Parathyroid adenoma (tissue), 2 donors: ENCODE measurements around the gene SOX18.
A peak's percentile ranks its signal among the peaks of the same experiment; 100 is the strongest.

Experiments
- H2AFZ ChIP-seq: fragments of 300-600 bp; sonication (generic); one replicate; pipeline ENCODE4 v1.7.0; 2017; ENCODE audit warnings: antibody characterized with exemption, mild to moderate bottlenecking
- H3K27ac ChIP-seq: fragments of 300-600 bp; sonication (generic); one replicate; pipeline ENCODE4 v1.7.0; 2017
- H3K27me3 ChIP-seq: fragments of 300-600 bp; sonication (generic); one replicate; pipeline ENCODE4 v1.7.0; 2017; ENCODE audit warnings: low read length; ENCODE audit not compliant: control insufficient read depth, insufficient read depth
- H3K36me3 ChIP-seq: fragments of 300-600 bp; sonication (generic); one replicate; pipeline ENCODE4 v1.7.0; 2017; ENCODE audit warnings: low read length; ENCODE audit not compliant: control insufficient read depth, insufficient read depth
- H3K4me1 ChIP-seq: fragments of 300-600 bp; sonication (generic); one replicate; pipeline ENCODE4 v1.7.0; 2017; ENCODE audit warnings: control low read depth
- H3K4me2 ChIP-seq: fragments of 300-600 bp; sonication (generic); one replicate; pipeline ENCODE4 v1.7.0; 2017; ENCODE audit warnings: low read length
- H3K4me3 ChIP-seq: fragments of 300-600 bp; sonication (generic); one replicate; pipeline ENCODE4 v1.7.0; 2017; ENCODE audit warnings: low read depth, low read length
- H3K79me2 ChIP-seq: fragments of 300-600 bp; sonication (generic); one replicate; pipeline ENCODE4 v1.7.0; 2017; ENCODE audit warnings: control low read depth
- H3K9ac ChIP-seq: fragments of 300-600 bp; sonication (generic); one replicate; pipeline ENCODE4 v1.7.0; 2017; ENCODE audit warnings: mild to moderate bottlenecking
- H3K9me3 ChIP-seq: fragments of 300-600 bp; sonication (generic); one replicate; pipeline ENCODE4 v1.7.0; 2017; ENCODE audit warnings: low read length; ENCODE audit not compliant: control insufficient read depth
- TF ChIP-seq, protein P1 (sequence below): fragments of 300-600 bp; sonication (generic); IDR thresholded peaks from one replicate; pipeline ENCODE4 v1.7.0; 2017; ENCODE audit warnings: antibody characterized with exemption, mild to moderate bottlenecking
- donor health status: primary hyperparathyroidism.

Gene SOX18

DNA sequence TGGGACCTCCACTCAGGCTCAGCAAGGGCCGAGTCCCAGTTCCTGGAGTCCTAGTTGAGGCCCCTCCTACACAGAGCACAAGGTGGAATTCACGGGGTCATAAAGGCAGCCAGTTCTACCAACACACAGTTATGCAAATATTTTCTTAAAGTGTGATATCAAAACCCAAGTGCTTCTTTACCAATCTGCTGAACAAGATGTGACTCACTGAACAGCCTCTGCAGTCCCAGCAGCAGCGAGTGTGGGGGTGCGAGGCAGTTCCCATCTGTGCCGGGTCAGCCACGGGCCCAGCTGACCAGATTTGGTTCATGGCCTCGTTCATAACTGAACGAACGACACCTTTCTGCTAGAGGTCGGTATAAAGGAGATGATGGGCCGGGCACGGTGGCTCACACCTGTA, 9.1 kb upstream of the SOX18 start:
- Histone ChIP-seq H3K9ac (no peak overlapping the region), H3K79me2 (no peaks in the 10 kb centered on the region), H3K4me3 (no peak overlapping the region), H3K4me2 (no peak overlapping the region), H3K36me3 (no peaks in the 10 kb centered on the region), H3K9me3 (no peaks in the 10 kb centered on the region), H3K4me1 (peaks cover 4% of the 10 kb centered on the region), H2AFZ (no peak overlapping the region), H3K27ac (no peak overlapping the region), H3K27me3 (no peaks in the 10 kb centered on the region)
- TF ChIP-seq, protein P1, sequence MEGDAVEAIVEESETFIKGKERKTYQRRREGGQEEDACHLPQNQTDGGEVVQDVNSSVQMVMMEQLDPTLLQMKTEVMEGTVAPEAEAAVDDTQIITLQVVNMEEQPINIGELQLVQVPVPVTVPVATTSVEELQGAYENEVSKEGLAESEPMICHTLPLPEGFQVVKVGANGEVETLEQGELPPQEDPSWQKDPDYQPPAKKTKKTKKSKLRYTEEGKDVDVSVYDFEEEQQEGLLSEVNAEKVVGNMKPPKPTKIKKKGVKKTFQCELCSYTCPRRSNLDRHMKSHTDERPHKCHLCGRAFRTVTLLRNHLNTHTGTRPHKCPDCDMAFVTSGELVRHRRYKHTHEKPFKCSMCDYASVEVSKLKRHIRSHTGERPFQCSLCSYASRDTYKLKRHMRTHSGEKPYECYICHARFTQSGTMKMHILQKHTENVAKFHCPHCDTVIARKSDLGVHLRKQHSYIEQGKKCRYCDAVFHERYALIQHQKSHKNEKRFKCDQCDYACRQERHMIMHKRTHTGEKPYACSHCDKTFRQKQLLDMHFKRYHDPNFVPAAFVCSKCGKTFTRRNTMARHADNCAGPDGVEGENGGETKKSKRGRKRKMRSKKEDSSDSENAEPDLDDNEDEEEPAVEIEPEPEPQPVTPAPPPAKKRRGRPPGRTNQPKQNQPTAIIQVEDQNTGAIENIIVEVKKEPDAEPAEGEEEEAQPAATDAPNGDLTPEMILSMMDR = no peak

DNA sequence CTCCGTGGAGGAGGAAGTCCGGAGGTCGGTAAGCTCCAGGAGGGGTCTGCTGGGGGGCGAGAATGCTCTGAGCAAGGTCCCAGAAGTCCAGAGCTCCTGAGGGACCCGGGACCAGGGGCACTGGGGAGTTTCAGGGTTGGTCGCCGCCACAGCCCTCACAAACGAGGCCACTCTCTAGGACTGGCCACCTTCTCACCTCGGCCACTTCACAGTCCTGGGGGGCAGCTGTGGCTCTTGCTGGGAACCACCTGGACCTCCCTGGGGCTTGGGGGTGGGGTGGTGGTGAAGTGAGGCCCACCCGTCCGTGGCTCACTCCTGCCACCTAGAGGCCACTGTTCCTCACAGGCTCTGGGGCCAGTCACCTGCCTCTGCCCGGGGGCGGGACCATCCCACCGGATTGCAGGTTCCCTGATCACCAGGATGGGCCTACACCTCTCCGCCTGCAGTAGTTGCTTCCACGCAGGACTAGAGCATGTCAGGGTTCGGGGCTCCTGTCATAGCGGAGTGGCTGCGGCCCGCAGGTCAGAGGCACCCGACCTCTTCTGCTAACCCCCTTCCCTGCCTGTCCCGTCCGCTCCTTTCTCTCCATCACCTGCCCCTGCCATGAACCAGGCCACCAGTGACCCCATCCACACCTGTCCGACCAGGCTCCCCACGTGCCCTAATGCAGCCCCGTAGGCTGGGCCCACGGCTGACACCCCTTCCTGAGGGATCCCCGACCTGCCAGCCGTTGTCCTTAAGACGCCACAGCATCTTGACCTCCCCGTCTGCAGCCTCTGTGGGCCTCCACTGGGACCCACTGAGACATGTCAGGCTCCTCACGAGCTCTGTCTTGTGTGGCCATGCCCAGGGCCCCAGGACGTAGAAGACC, 8.4 kb upstream of the SOX18 start:
- Histone ChIP-seq H2AFZ (peak overlapping the region; percentile 17), H3K4me3 (no peak overlapping the region), H3K9ac (no peak overlapping the region), H3K4me2 (peak overlapping the region; percentile 23), H3K4me1 (peaks cover 4% of the 10 kb centered on the region), H3K27me3 (no peaks in the 10 kb centered on the region), H3K79me2 (no peaks in the 10 kb centered on the region), H3K27ac (peak overlapping the region; percentile 42), H3K9me3 (no peaks in the 10 kb centered on the region), H3K36me3 (no peaks in the 10 kb centered on the region)
- TF ChIP-seq, protein P1 = peak; percentile 83

GRCh38 chr20:64056889-64057627, 7.6 kb upstream of the SOX18 start:
- Histone ChIP-seq H2AFZ (peak overlapping the region; percentile 17), H3K9me3 (no peaks in the 10 kb centered on the region), H3K4me1 (peaks cover 2% of the 10 kb centered on the region), H3K27me3 (no peaks in the 10 kb centered on the region), H3K9ac (no peak overlapping the region), H3K36me3 (no peaks in the 10 kb centered on the region), H3K27ac (peak overlapping the region; percentile 42), H3K79me2 (no peaks in the 10 kb centered on the region), H3K4me2 (peak overlapping the region; percentile 23), H3K4me3 (no peak overlapping the region)
- TF ChIP-seq, protein P1 = no peak

GRCh38 chr20:64056639-64056888, 7.1 kb upstream of the SOX18 start:
- no peaks in the 10 kb centered on the region for H3K36me3 ChIP-seq
- H3K27ac ChIP-seq = peak overlapping the region; percentile 42
- no peak overlapping the region for H2AFZ ChIP-seq
- TF ChIP-seq, protein P1 = no peak
- no peak overlapping the region for H3K4me2 ChIP-seq
- no peaks in the 10 kb centered on the region for H3K9me3 ChIP-seq
- no peak overlapping the region for H3K4me3 ChIP-seq
- no peaks in the 10 kb centered on the region for H3K4me1 ChIP-seq
- no peaks in the 10 kb centered on the region for H3K27me3 ChIP-seq
- H3K9ac ChIP-seq = no peak overlapping the region
- no peaks in the 10 kb centered on the region for H3K79me2 ChIP-seq
